ENCODE results near the gene WDR37.

DNA sequence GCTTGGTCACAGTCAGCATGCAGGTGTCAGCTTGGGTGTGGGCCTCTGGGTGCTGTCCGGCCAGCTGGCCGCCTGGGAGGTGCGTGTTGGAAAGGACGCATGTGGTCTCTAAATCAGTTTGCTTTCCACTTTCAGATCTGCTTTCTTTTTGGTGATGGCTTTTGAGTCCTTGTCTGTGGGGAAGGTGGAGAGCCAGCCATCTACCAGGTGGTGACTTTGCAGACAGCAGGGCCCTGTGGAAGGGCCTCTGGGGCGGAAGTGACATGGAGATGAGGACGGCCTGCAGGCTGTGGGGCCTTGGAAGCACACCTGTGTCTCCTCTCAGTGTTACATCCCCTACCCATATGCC is 59.4 kb downstream of the WDR37 start:
- TF ChIP-seq, protein P1, sequence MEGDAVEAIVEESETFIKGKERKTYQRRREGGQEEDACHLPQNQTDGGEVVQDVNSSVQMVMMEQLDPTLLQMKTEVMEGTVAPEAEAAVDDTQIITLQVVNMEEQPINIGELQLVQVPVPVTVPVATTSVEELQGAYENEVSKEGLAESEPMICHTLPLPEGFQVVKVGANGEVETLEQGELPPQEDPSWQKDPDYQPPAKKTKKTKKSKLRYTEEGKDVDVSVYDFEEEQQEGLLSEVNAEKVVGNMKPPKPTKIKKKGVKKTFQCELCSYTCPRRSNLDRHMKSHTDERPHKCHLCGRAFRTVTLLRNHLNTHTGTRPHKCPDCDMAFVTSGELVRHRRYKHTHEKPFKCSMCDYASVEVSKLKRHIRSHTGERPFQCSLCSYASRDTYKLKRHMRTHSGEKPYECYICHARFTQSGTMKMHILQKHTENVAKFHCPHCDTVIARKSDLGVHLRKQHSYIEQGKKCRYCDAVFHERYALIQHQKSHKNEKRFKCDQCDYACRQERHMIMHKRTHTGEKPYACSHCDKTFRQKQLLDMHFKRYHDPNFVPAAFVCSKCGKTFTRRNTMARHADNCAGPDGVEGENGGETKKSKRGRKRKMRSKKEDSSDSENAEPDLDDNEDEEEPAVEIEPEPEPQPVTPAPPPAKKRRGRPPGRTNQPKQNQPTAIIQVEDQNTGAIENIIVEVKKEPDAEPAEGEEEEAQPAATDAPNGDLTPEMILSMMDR (optimal IDR thresholded peaks at IDR 0.05 in 1 of 3, IDR thresholded peaks at IDR 0.05 in 1 of 3, conservative IDR thresholded peaks at IDR 0.05 in 1 of 3; ENCODE audit: extremely low read depth in 1 of 3, insufficient read depth in 2 of 3, low read length in 3 of 3): no peak
- TF ChIP-seq EZH2 (IDR thresholded peaks at IDR 0.05; ENCODE audit: low read length): no peak
